GM20000 (cell line): ENCODE data around the gene MRPL37.

Source experiments
- DNase-seq: peaks from one replicate; pipeline ENCODE4 v3.0.0; 2012; ENCODE audit warnings: low spot score
- TF ChIP-seq, protein P1 (sequence below): IDR thresholded peaks from 2 replicates; pipeline ENCODE4 v1.5.1; 2012; ENCODE audit warnings: mild to moderate bottlenecking, control low read depth; ENCODE audit errors: extremely low read depth, missing control alignments

The MRPL37 gene

DNA sequence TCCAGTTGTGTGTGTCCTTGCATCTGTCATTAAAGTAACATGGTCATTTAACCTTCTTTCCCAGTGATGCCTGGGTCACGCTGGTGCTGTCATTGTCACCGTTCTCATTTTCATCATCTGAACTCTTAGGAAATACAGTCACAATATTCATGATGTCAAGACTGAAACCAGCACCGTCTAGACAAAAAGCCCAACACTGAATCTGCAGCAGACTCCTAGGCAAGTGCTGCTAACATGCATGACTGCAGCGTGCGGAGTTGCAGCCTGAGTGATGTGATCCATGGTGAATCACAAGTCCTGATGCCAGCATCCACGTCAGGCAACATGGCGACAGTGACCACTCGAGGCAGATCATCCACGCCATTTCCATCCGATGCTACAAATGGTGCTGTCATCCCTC lies 37.6 kb downstream of the MRPL37 start:
- TF ChIP-seq, protein P1, sequence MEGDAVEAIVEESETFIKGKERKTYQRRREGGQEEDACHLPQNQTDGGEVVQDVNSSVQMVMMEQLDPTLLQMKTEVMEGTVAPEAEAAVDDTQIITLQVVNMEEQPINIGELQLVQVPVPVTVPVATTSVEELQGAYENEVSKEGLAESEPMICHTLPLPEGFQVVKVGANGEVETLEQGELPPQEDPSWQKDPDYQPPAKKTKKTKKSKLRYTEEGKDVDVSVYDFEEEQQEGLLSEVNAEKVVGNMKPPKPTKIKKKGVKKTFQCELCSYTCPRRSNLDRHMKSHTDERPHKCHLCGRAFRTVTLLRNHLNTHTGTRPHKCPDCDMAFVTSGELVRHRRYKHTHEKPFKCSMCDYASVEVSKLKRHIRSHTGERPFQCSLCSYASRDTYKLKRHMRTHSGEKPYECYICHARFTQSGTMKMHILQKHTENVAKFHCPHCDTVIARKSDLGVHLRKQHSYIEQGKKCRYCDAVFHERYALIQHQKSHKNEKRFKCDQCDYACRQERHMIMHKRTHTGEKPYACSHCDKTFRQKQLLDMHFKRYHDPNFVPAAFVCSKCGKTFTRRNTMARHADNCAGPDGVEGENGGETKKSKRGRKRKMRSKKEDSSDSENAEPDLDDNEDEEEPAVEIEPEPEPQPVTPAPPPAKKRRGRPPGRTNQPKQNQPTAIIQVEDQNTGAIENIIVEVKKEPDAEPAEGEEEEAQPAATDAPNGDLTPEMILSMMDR: no peak
- no peak for DNase-seq

DNA sequence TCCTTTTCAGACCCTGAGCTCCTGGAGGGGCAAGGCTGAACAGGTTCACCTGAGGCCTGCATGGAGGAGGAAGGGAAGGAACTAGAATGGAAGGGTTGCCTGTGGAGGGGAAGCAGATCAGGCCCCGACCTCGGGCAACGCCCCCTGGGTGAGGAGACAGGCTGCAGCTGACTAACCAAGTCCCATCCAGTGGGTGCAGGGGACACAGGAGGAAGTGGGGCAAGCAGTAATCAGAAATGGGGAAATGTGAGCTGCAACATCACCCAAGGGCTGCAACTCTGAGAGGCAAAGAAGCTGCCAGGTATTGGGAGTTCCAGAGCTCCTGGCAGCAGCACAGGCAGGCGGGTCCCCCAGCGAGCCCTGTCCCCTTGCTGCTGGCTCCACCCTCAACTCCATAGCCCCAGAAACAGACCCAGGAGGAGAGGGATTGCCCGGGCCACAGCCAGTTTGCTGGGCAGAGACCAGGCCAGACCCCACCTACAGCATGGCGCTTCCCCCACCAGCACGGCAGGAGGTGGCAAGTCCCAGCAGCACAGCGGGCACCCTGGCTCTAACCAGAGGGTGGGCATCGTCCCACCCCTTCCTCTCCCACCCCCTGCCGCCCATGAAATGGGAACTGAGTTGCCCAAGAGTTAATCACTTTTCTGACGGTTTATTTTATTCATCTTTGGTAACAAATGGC lies 38.5 kb downstream of the MRPL37 start:
- DNase-seq: no peak
- TF ChIP-seq, protein P1: no peak

DNA sequence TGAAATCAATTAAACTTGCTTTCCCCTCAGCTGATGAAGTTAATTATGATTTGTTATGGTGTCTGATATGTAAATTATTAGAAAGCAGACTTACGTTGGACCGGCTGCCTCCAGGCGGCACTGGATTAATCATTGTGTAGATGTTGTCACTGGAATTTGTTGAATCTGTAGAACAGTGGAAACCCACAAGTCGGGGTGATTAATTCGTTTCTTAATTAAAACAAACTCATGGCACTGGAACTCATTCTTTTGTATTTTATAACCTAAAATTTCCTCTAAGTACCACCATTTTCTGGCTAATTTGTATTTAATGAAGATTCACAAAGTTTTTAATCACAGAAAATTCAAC lies 39.0 kb downstream of the MRPL37 start:
- TF ChIP-seq, protein P1: no peak
- no peak for DNase-seq

DNA sequence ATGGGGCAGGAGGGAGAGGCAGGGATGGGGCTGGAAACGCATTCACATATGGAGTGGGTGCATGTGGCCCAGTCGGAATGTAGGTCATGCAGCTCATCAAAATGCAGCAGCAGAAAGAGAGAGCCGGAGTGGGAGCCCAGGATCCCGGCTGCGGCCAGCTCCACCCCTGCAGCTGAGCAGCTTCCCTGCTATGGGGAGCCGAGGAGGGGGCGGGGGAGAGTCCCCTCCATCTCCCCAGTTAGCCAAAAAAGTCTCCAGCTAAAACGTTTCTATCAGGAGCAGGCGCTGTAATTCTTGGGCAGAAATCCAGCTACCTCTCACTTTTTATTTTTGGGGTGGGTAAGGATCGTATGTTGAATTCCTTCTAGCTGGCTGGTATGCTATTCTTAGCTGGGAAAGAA lies 39.7 kb downstream of the MRPL37 start:
- DNase-seq: no peak
- TF ChIP-seq, protein P1: no peak

DNA sequence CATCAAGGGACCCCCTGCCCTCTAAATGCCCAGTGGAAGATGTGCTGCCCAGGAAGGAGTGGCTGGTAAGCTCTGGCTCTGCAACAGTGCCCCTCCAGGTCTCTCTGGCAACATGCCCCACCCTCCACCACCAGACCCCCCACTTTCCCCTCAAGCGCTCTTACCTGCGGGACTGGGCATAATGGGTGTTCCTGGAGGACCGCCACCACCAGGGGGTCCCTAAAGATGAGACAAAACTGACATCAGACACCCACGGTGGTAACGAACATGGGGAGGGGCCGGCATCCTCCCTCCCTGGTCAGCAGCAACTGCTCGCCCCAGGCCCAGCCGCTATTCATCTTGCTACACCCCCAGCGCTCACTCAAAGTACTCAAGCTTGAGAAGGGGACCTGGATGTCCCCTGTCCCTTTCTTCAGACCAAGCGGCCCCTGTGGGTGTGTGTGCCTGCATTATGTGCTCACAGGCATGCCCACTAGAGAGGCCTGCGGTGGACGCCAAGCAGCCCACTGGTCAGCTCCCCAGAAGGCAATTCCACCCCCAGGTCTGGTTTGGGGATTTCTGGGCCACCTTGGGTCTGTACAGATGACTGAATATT lies 40.9 kb downstream of the MRPL37 start:
- no peak for DNase-seq
- TF ChIP-seq, protein P1: no peak

DNA sequence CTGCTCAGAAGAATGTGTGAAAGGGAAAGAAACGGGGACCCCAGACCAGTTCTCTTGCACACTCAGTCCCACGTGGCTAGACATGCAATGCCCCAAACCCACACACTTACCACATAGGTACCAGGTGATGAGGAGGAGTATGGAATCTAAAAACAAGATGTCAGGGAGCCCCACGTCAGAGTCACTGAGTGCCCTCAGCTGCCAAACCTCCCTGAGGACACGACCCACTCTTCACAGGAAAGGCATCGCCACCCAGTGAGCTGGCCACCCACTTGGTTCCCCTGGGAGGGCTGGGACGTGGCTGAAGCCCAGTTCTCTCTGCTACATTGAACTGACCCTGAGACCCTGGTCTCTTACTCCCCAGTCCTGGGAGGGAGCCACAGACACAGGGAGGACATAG lies 41.4 kb downstream of the MRPL37 start:
- TF ChIP-seq, protein P1: no peak
- no peak for DNase-seq

DNA sequence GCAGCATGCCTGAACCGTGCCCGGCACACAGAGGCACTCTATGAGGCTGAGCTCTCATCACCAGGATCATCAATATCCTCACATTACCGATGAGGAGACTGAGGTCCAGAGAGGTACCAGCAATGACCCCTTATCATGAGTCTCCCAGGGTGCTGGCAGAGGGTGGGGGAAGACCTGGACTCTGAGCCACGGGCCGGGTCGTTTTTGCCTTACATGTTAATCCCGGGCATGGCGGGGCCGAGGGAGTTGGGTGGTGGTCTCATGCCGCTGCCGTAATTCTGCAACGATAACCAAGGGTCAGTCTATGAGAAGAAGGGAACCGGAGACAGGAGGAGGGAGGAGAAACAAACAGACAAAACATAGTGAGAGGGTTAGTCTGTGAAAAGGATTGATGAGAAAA lies 43.1 kb downstream of the MRPL37 start:
- TF ChIP-seq, protein P1: no peak
- no peak for DNase-seq
